A549 (cell line): ENCODE results near the gene MEP1B. TPM values are rescaled to one million over a fixed set of nuclear protein-coding genes. Genes with fewer than 3 reads are reported as not detected.

ENCODE experiments used
- ATAC-seq, 2 experiments: fragments of 200-7000 bp in 1 of 2; fragments of >200 bp in 1 of 2; cut with Nextera tagmentation in 1 of 2; cut with Tn5 transposase in 1 of 2; 3 replicates each; pipeline versions ENCODE4 v1.8.0 to v1.9.1; 2018 to 2020; ENCODE audit warnings: mild to moderate bottlenecking in 1 of 2, moderate library complexity in 1 of 2
- CTCF ChIA-PET: fragments of 300-600 bp; sonication (Branson Sonifier 250); formaldehyde crosslinking; extraction: SDS; loops from one replicate; lab custom pipeline; 2021; ENCODE audit warnings: antibody characterized with exemption, inconsistent platforms; lab: Yijun Ruan, JAX
- POLR2A ChIA-PET: fragments of 350-600 bp; formaldehyde crosslinking; extraction: SDS; loops from one replicate; lab custom pipeline; 2021; ENCODE audit warnings: antibody characterized with exemption, inconsistent platforms; lab: Yijun Ruan, JAX
- DNase-seq, 2 experiments: peaks; one replicate each; pipeline versions ENCODE4 v3.0.0 to v3.0.0-alpha.2; 2011 to 2016; ENCODE audit warnings: low read depth in 1 of 2, low spot score in 1 of 2
- FAIRE-seq: peaks from 2 replicates; lab custom pipeline; 2011; peaks lifted over from hg19 to GRCh38; lab: Jason Lieb, UNC
- H3K27ac ChIP-seq, 2 experiments: fragments of >200 bp; sonication (Bioruptor Twin); formaldehyde crosslinking; 3 replicates each; pipeline ENCODE4 v1.5.1; 2016 to 2017
- H3K4me1 ChIP-seq: fragments of >200 bp; sonication (Bioruptor Twin); formaldehyde crosslinking; 3 replicates; pipeline ENCODE4 v1.6.1; 2016
- H3K4me2 ChIP-seq: fragments of >200 bp; sonication (Bioruptor Twin); formaldehyde crosslinking; 3 replicates; pipeline ENCODE4 v1.6.1; 2016
- H3K4me3 ChIP-seq: fragments of >200 bp; sonication (Bioruptor Twin); formaldehyde crosslinking; 3 replicates; pipeline ENCODE4 v1.5.1; 2016
- H3K9me3 ChIP-seq: fragments of >200 bp; sonication (Bioruptor Twin); formaldehyde crosslinking; 3 replicates; pipeline ENCODE4 v1.6.1; 2016
- BHLHE40 ChIP-seq: IDR thresholded peaks from 2 replicates; pipeline ENCODE4 v1.6.1; 2012; ENCODE audit warnings: low read depth, low read length, inconsistent platforms
- CBX8 ChIP-seq: fragments of 200-600 bp; sonication (generic); IDR thresholded peaks from 2 replicates; pipeline ENCODE4 v1.6.1; 2016
- CHD2 ChIP-seq: fragments of 150-350 bp; IDR thresholded peaks from 2 replicates; pipeline ENCODE4 v1.6.1; 2014; ENCODE audit warnings: low read length; ENCODE audit not compliant: partially characterized antibody
- EHF ChIP-seq: fragments of 250-450 bp; sonication (Bioruptor Pico); IDR thresholded peaks from 2 replicates; pipeline ENCODE4 v1.5.0; 2020; ENCODE audit warnings: mild to moderate bottlenecking
- GATA3 ChIP-seq: IDR thresholded peaks from 2 replicates; pipeline ENCODE4 v1.6.1; 2012; ENCODE audit warnings: borderline replicate concordance
- HEYL ChIP-seq: fragments of 250-450 bp; sonication (Bioruptor Pico); IDR thresholded peaks from 2 replicates; pipeline ENCODE4 v1.8.0; 2021; ENCODE audit warnings: mild to moderate bottlenecking, moderate library complexity
- HOXB13 ChIP-seq: fragments of 250-450 bp; sonication (Bioruptor Pico); IDR thresholded peaks from 2 replicates; pipeline ENCODE4 v1.5.0; 2020; ENCODE audit warnings: low read depth, mild to moderate bottlenecking, moderate library complexity
- KDM1A ChIP-seq: fragments of 200-600 bp; sonication (generic); IDR thresholded peaks from 2 replicates; pipeline ENCODE4 v1.6.1; 2016; ENCODE audit warnings: low read depth, mild to moderate bottlenecking
- MAZ ChIP-seq: fragments of 150-350 bp; IDR thresholded peaks from 2 replicates; pipeline ENCODE4 v1.6.1; 2014; ENCODE audit warnings: antibody characterized with exemption, low read depth, low read length, borderline replicate concordance
- NFE2L2 ChIP-seq: fragments of 150-350 bp; conservative IDR thresholded peaks from 2 replicates; pipeline ENCODE4 v1.6.1; 2014; ENCODE audit warnings: low read length
- NPAS2 ChIP-seq: fragments of 250-450 bp; sonication (Bioruptor Pico); IDR thresholded peaks from 2 replicates; pipeline ENCODE4 v1.8.0; 2022; ENCODE audit warnings: mild to moderate bottlenecking, moderate library complexity, borderline replicate concordance
- NR3C1 ChIP-seq: fragments of >200 bp; sonication (Bioruptor Twin); formaldehyde crosslinking; IDR thresholded peaks from 3 replicates; pipeline ENCODE4 v1.6.1; 2017
- RARB ChIP-seq: fragments of 250-450 bp; sonication (Bioruptor Pico); IDR thresholded peaks from 2 replicates; pipeline ENCODE4 v1.8.0; 2021; ENCODE audit warnings: mild to moderate bottlenecking, moderate library complexity
- SMC3 ChIP-seq: fragments of >200 bp; sonication (Bioruptor Twin); formaldehyde crosslinking; IDR thresholded peaks from 3 replicates; pipeline ENCODE4 v1.6.1; 2018; ENCODE audit warnings: inconsistent platforms
- TP53 ChIP-seq: fragments of 250-450 bp; sonication (Bioruptor Pico); IDR thresholded peaks from 2 replicates; pipeline ENCODE4 v1.5.0; 2021; ENCODE audit warnings: mild to moderate bottlenecking, moderate library complexity
- ZFP36 ChIP-seq: fragments of 450-650 bp; IDR thresholded peaks from 2 replicates; pipeline ENCODE4 v1.6.1; 2014; ENCODE audit warnings: borderline replicate concordance; ENCODE audit not compliant: partially characterized antibody
- WGBS: methylation state at CpG from one replicate; pipeline ENCODE4 v1.1.6; 2017; ENCODE audit errors: missing lambda C conversion rate; 5-methylcytosine and 5-hydroxymethylcytosine counted together
- polyA plus RNA-seq, 4 experiments: library from polyadenylated mRNA; depleted of rRNA in 3 of 4; stranded (reverse); fragments of >200 nt; fragmentation: RNase III in 1 of 4; extraction: RNeasy Plus Mini Kit Qiagen cat#74134 plus additional on column Dnase treatment in 1 of 4; gene quantifications; 2 replicates in 3 of 4; 3 replicates in 1 of 4; pipeline ENCODE4 v1.2.3, GENCODE V29; 2011 to 2017
- TF ChIP-seq, protein P1 (sequence below): fragments of 250-450 bp; sonication (Bioruptor Pico); IDR thresholded peaks from 2 replicates; pipeline ENCODE4 v1.5.0; 2021; ENCODE audit warnings: mild to moderate bottlenecking, moderate library complexity, borderline replicate concordance
- TF ChIP-seq, protein P2 (sequence below): fragments of 250-450 bp; sonication (Bioruptor Pico); IDR thresholded peaks from 2 replicates; pipeline ENCODE4 v1.5.0; 2020; ENCODE audit warnings: low read depth, mild to moderate bottlenecking, moderate library complexity
- TF ChIP-seq, protein P3 (sequence below): fragments of 450-650 bp; IDR thresholded peaks from 2 replicates; pipeline ENCODE4 v1.6.1; 2014; ENCODE audit warnings: antibody characterized with exemption
- TF ChIP-seq, protein P4 (sequence below): fragments of 200-600 bp; sonication (generic); IDR thresholded peaks from 2 replicates; pipeline ENCODE4 v1.6.1; 2016; ENCODE audit warnings: antibody characterized with exemption, mild to moderate bottlenecking, moderate library complexity
- TF ChIP-seq, protein P5 (sequence below): fragments of >200 bp; sonication (Bioruptor Twin); formaldehyde crosslinking; IDR thresholded peaks from 3 replicates; pipeline ENCODE4 v1.6.1; 2016

Gene MEP1B
- polyA plus RNA-seq, 2 of the 4 experiments (the other 2 are of a cell fraction): 0.04 TPM; not detected in 1

DNA sequence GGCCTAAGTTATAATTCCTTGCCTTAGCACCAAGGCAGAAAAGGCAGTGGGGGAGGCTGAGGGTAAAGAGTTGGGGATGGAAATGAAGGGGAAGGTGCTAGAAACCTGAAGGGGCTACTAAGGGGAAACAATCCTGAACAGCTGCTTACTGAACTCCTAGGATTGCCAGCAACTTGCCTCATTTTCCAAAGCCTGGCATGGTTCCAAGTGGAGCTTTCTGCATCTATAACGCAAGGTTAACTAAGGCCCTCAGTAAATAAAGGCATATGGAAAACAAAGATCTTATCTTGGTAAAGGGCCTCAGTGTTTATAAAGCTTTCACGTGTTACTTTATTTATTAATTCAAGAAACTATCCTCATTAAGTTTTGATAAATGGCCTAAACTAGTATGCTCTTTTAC, 10.9 kb downstream of the MEP1B start:
- POLR2A ChIA-PET: no interaction called here
- 49% methylated on average over 2 of the region's 2 CpGs for WGBS
- H3K27ac ChIP-seq: no peak overlapping the region
- no peaks in the 10 kb centered on the region for H3K4me1 ChIP-seq
- FAIRE-seq (no peak), ATAC-seq (no peak), DNase-seq (no peak)
- no peak overlapping the region for H3K4me2 ChIP-seq
- H3K4me3 ChIP-seq: no peak overlapping the region
- no peak for TF ChIP-seq GATA3
- TF ChIP-seq, protein P1, sequence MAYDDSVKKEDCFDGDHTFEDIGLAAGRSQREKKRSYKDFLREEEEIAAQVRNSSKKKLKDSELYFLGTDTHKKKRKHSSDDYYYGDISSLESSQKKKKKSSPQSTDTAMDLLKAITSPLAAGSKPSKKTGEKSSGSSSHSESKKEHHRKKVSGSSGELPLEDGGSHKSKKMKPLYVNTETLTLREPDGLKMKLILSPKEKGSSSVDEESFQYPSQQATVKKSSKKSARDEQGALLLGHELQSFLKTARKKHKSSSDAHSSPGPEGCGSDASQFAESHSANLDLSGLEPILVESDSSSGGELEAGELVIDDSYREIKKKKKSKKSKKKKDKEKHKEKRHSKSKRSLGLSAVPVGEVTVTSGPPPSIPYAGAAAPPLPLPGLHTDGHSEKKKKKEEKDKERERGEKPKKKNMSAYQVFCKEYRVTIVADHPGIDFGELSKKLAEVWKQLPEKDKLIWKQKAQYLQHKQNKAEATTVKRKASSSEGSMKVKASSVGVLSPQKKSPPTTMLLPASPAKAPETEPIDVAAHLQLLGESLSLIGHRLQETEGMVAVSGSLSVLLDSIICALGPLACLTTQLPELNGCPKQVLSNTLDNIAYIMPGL (CRISPR knock-in tag): no peak
- TF ChIP-seq KDM1A: no peak
- TF ChIP-seq BHLHE40: no peak
- no peak for TF ChIP-seq NR3C1
- no peak for TF ChIP-seq SMC3
- TF ChIP-seq, protein P2, sequence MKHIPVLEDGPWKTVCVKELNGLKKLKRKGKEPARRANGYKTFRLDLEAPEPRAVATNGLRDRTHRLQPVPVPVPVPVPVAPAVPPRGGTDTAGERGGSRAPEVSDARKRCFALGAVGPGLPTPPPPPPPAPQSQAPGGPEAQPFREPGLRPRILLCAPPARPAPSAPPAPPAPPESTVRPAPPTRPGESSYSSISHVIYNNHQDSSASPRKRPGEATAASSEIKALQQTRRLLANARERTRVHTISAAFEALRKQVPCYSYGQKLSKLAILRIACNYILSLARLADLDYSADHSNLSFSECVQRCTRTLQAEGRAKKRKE (CRISPR knock-in tag): no peak
- TF ChIP-seq TP53: no peak
- TF ChIP-seq ZFP36: no peak
- no peak for TF ChIP-seq EHF (CRISPR knock-in tag)
- no peak for TF ChIP-seq HEYL
- no peaks in the 10 kb centered on the region for H3K9me3 ChIP-seq
- CTCF ChIA-PET: no interaction called here

DNA sequence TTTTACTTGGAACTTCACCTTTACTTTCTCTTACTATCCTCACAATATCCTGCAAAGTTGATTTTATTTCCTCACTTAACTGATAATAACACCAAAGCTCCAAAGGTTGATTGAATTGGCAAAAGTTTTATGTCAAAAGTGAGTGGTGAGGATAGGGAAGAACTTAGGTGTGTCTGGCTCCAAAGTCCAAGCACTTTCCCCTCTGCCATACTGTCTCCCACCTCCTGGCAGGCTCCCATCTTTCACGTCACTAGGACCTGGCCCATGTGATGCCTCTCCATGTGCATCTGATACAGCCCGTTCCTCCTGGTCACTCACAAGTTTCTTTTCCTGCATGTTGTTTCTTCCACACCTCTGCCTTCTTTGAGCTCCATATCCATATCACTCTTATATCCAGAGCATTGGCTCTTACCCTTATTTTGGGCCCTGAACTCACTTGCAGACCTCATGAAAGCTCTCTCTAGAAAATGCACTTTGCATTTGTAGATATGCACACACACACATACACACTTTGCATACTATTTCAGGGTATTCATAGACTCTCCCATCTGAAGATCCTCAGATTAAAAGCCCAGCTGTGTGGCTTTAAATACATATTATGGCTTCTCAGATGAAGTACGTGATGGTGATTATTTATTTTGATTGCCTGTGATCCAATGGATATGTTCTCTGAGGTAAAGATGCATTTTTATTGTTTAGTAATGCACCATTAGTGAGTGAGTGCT, 12.3 kb downstream of the MEP1B start:
- DNase-seq (no peak), FAIRE-seq (no peak), ATAC-seq (no peak)
- Histone ChIP-seq H3K27ac (no peak overlapping the region), H3K4me2 (no peak overlapping the region), H3K4me1 (no peaks in the 10 kb centered on the region), H3K4me3 (no peak overlapping the region), H3K9me3 (no peaks in the 10 kb centered on the region)
- POLR2A ChIA-PET: no interaction called here
- WGBS: 23% methylated on average over 3 of the region's 3 CpGs
- TF ChIP-seq MAZ (no peak), GATA3 (no peak), CHD2 (no peak), CBX8 (no peak), HEYL (no peak), HOXB13 (CRISPR knock-in tag) (no peak)
- TF ChIP-seq, protein P1 (CRISPR knock-in tag): no peak
- TF ChIP-seq, protein P3, sequence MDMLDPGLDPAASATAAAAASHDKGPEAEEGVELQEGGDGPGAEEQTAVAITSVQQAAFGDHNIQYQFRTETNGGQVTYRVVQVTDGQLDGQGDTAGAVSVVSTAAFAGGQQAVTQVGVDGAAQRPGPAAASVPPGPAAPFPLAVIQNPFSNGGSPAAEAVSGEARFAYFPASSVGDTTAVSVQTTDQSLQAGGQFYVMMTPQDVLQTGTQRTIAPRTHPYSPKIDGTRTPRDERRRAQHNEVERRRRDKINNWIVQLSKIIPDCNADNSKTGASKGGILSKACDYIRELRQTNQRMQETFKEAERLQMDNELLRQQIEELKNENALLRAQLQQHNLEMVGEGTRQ: no peak
- CTCF ChIA-PET: no interaction called here

DNA sequence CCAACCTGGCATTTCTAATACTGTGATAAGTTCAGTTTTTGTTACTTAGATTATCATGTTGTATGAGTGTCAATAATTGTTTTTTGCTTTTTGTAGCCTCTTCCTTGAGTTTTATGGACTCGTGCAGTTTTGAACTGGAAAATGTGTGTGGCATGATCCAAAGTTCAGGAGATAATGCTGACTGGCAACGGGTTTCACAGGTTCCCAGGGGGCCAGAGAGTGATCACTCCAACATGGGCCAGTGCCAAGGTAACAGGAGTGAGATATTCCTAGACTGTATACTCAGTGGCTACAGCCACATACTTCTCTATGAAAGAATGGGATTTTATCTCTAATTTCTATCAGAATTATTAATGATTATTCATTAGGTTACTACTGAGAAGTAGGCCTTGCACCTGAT, 18.2 kb downstream of the MEP1B start:
- H3K9me3 ChIP-seq: no peaks in the 10 kb centered on the region
- H3K4me1 ChIP-seq: no peaks in the 10 kb centered on the region
- no peak for FAIRE-seq
- no peak for DNase-seq
- no peak overlapping the region for H3K27ac ChIP-seq
- no peak overlapping the region for H3K4me2 ChIP-seq
- CTCF ChIA-PET: no interaction called here
- H3K4me3 ChIP-seq: no peak overlapping the region
- POLR2A ChIA-PET: no interaction called here
- 18% methylated on average over 2 of the region's 2 CpGs for WGBS
- ATAC-seq: no peak
- no peak for TF ChIP-seq NFE2L2
- TF ChIP-seq, protein P2 (CRISPR knock-in tag): no peak
- TF ChIP-seq RARB (CRISPR knock-in tag): no peak
- TF ChIP-seq NPAS2 (CRISPR knock-in tag): no peak
- TF ChIP-seq, protein P4, sequence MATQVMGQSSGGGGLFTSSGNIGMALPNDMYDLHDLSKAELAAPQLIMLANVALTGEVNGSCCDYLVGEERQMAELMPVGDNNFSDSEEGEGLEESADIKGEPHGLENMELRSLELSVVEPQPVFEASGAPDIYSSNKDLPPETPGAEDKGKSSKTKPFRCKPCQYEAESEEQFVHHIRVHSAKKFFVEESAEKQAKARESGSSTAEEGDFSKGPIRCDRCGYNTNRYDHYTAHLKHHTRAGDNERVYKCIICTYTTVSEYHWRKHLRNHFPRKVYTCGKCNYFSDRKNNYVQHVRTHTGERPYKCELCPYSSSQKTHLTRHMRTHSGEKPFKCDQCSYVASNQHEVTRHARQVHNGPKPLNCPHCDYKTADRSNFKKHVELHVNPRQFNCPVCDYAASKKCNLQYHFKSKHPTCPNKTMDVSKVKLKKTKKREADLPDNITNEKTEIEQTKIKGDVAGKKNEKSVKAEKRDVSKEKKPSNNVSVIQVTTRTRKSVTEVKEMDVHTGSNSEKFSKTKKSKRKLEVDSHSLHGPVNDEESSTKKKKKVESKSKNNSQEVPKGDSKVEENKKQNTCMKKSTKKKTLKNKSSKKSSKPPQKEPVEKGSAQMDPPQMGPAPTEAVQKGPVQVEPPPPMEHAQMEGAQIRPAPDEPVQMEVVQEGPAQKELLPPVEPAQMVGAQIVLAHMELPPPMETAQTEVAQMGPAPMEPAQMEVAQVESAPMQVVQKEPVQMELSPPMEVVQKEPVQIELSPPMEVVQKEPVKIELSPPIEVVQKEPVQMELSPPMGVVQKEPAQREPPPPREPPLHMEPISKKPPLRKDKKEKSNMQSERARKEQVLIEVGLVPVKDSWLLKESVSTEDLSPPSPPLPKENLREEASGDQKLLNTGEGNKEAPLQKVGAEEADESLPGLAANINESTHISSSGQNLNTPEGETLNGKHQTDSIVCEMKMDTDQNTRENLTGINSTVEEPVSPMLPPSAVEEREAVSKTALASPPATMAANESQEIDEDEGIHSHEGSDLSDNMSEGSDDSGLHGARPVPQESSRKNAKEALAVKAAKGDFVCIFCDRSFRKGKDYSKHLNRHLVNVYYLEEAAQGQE: no peak
- TF ChIP-seq HEYL: no peak
- no peak for TF ChIP-seq CBX8
- TF ChIP-seq, protein P5, sequence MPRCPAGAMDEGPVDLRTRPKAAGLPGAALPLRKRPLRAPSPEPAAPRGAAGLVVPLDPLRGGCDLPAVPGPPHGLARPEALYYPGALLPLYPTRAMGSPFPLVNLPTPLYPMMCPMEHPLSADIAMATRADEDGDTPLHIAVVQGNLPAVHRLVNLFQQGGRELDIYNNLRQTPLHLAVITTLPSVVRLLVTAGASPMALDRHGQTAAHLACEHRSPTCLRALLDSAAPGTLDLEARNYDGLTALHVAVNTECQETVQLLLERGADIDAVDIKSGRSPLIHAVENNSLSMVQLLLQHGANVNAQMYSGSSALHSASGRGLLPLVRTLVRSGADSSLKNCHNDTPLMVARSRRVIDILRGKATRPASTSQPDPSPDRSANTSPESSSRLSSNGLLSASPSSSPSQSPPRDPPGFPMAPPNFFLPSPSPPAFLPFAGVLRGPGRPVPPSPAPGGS: no peak
